NCI-H524 (cell line): Measurements from ENCODE around the gene RNF157.
A peak's percentile ranks its signal among the peaks of the same experiment; 100 is the strongest.

ENCODE experiments used
- DNase-seq, 2 experiments: peaks; one replicate each; lab custom pipeline; 2025; lab: John Stamatoyannopoulos, UW

The RNF157 gene

DNA sequence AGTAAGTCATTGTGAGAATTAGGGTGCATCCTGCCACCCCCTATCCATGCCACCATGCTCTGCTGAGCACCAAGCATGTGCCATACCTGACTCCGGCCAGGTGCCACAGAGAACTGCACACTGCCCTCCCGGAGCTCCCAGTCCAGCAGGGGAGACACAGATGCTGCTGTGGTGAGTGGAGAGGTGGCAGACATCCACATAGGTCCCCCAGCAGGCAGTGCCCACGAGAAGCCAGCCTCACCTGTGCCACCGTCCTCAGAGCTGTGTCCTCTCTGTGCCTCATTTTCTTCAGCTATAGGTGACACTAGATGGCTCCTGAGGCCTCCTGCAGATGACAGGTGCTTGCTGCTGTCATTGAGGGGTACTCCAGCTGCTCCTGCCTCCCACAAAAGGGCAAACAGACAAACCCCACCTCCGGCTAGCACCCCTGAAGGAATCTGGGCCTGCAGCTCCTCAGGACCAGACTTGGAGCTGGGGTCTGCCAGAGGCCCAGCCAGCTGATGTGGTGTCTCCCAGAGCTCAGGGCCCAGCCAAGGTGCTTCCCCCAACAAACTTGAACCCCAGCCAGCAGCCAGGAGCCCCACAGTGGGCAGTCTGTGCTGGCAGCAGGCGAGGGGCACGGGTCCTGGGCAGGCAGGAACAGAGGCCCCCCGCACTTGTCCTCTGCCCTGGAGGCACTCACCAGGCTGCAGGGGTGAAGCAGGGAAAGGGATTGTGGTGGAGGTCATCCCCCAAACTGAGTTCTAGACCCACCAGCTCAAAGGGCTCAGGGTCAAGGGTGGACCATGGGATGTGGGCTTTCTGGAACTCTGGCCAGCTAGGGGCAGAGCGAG, 116.3 kb downstream of the RNF157 start:
- no peak for DNase-seq

DNA sequence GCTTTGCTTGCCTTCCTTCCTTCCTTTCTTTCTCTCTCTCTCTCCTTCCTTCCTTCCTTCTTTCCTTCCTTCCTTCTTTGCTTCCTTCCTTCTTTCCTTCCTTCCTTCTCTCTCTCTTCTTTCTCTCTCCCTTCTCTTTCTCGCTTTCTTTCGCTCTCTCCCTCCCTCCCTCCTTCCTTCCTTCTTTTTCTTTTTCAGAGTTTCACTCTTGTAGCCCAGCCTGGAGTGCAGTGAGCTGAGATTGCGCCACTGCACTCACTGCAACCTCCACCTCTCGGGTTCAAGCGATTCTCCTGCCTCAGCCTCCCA, 117.1 kb downstream of the RNF157 start:
- no peak for DNase-seq

DNA sequence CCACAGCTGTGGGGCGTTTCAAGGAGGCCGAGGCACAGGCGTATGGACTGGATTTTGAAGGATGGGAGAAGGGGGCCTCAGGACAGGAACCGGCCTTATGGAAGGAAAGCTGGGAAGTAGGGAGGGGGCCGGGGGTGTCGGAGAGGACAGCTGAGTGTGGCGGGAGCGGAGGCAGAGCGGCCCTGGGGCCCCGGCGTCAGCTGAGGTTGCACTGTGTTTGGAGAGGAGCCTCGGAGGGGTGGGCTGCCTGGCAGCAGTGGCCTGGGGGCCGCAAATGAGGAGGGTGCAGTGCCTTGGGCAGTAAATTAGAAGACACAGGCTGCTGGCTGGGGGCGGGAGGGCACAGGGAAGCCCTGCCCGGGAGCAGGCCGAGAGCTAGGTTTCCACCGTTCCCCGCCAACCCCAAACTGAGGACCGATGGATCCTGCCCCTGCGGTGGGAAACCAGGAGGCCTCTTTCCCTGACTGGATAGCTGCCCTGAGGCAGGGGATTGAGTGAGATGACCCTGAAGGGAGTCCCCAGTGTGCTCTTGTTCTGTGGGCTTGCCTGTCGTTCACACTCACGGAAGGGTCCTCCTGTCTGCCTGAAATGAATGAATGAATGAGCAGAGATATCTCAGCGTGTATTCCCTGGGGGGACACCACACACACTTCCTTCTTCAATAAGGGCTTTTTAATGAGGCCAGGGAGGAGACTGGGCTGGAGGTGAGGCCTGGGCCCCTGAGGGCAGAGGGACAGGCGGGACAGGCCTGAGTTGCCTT, 117.7 kb downstream of the RNF157 start:
- DNase-seq = no peak

GRCh38 chr17:76121932-76122430, 118.3 kb downstream of the RNF157 start:
- no peak for DNase-seq

DNA sequence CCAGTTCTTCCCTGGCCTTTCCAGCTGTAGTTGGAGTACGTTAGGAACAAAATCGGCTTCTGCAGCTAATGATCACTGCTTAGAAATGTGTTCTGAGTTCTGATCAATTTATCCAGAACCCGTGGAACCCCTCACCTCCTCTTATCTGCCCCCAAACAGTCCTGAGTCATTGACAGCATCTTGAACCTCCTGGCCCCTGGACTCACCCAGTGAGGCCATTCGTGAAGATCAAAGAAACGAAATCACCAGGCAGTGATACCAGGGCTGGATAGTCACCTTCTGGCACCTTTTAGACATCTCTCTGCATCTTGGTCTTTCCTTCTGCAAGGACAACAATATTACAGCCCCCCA, 119.7 kb downstream of the RNF157 start:
- no peak for DNase-seq

DNA sequence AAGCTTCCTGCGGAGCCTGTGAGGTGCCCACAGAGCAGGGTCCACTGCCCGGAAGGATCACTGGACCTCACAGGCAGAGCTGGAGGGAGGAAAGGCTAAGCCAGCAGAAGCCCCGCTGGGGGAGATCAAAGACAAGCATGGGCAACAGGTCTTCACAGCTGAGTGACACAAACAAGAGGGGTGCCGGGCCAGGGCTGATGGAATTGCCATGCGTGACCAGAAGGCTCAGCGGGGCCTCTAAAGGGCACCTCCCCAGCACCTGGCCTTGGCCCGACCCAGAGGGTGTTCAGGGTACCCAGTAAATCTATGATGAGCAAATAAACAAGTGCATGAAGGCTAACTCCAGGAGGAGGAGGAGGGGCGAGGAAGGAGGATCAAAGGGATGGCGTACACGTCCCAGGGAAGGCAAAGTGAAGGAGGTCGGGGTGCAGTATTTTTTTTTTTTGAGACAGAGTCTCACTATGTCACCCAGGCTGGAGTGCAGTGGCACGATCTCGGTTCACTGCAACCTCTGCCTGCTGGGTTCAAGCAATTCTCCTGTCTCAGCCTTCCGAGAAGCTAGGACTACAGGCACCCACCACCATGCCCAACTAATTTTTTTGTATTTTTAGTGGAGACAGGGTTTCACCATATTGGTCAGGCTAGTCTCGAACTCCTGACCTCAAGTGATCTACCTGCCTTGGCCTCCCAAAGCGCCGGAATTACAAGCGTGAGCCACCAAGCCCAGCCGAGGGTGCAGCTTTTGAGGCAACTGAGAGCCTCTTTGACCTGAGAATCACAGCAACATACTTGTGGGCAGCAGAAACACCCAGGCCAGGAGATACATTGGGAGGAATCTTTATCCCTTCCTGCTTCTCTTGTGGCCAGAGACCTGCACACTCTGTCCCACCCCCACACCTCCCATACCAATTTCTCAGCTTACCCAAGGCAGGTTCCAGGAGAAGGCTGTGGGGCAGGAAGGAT, 120.6 kb downstream of the RNF157 start:
- DNase-seq = no peak

GRCh38 chr17:76115138-76115754, 125.0 kb downstream of the RNF157 start:
- no peak for DNase-seq

GRCh38 chr17:76111956-76112355, 128.3 kb downstream of the RNF157 start:
- no peak for DNase-seq

DNA sequence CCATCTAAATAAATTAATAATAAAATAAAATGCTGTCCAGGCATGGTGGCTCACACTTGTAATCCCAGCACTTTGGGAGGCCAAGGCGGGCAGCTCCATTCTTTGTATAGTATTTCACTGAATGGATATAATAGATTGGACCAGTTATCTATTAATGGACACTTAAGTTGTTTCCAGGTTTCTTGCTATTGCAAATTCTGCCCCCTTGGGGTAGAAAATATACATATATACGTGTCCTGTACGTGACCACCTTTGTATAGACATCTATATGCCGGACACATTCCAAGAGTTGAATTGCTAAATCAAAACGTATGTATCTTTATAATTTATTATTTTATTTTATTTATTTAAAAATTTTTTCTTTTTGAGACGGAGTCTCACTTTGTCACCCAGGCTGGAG, 132.8 kb downstream of the RNF157 start:
- DNase-seq = peak in 1 of 2 experiments; percentile 55

GRCh38 chr17:76106703-76107102, 133.6 kb downstream of the RNF157 start:
- DNase-seq = peak in 1 of 2 experiments; percentile 29

- no peak for DNase-seq
Measured at GRCh38 chr17:76104896-76105231, 135.4 kb downstream of the RNF157 start.

- no peak for DNase-seq
Measured at GRCh38 chr17:76104140-76104895, 136.0 kb downstream of the RNF157 start.

- DNase-seq = peak; percentile 97 to 98
Measured at GRCh38 chr17:76103274-76104139, 136.8 kb downstream of the RNF157 start, which contains the start of gene EXOC7. TSS of gene EXOC7 (minus strand) at chr17:76103787. CDS start at chr17:76103692, 95 bp downstream.

GRCh38 chr17:76102944-76103273, 137.4 kb downstream of the RNF157 start:
- DNase-seq = no peak

- DNase-seq = no peak
Measured at GRCh38 chr17:76097716-76098295, 142.5 kb downstream of the RNF157 start.

DNA sequence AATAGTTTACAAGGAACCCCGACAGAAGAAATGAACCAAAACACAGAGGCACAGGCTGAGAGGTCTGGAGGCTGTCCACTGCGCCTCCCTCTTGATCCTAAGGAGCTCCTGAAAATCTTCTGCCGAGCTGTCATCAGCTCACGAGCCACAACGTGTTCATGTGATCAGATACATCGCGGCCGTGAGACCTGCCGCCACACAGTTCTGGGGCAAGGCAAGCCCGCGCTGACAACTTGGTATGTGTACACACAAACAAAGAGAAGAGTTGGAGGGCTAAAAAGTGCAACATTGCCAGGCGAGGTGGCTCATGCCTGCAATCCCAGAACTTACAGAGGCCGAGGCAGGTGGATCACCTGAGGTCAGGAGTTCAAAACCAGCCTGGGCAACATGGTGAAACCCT, 144.3 kb downstream of the RNF157 start:
- DNase-seq = no peak

- DNase-seq = no peak
Measured at GRCh38 chr17:76094046-76094445, 146.2 kb downstream of the RNF157 start.

- DNase-seq = no peak
Measured at GRCh38 chr17:76092526-76093413, 147.5 kb downstream of the RNF157 start.
